ENCODE data around the gene SPG11. TPM values are rescaled to one million over a fixed set of nuclear protein-coding genes. Genes with fewer than 3 reads are reported as not detected.
"Not testable (repeated sequence)": the region's sequence is repeated elsewhere in the genome, so short reads cannot be mapped to it uniquely, and the experiment has no call there.

The SPG11 gene
- total and polyA plus RNA-seq, 2 donors from 2014 or later = 35.3 to 100 TPM

- Histone ChIP-seq H3K4me1 (ENCODE audit: control insufficient read depth in 2 of 3, insufficient read depth in 2 of 3, low read depth in 1 of 3, low read length in 3 of 3) (peaks cover 0 to 16% (median 7%) of the 10 kb centered on the region in 3 donors), H3K4me3 (ENCODE audit: low read length in 3 of 3) (peak overlapping the region in 1 of 3 donors; percentile 72), H3K27me3 (ENCODE audit: control insufficient read depth, insufficient read depth, low read length) (no peaks in the 10 kb centered on the region), H3K36me3 (ENCODE audit: control insufficient read depth in 2 of 3, insufficient read depth in 3 of 3, low read length in 3 of 3) (no peaks in the 10 kb centered on the region), H3K9ac (ENCODE audit: low read length in 3 of 3) (no peak overlapping the region), H3K27ac (ENCODE audit: low read depth in 2 of 2, low read length in 2 of 2) (no peak overlapping the region), H3K9me3 (ENCODE audit: control insufficient read depth in 2 of 3, insufficient read depth in 1 of 3, low read length in 3 of 3) (no peaks in the 10 kb centered on the region)
- DNase-seq = no peak
- intact Hi-C loops (cut with DNase I) = no loop called here
- TF ChIP-seq, protein P1, sequence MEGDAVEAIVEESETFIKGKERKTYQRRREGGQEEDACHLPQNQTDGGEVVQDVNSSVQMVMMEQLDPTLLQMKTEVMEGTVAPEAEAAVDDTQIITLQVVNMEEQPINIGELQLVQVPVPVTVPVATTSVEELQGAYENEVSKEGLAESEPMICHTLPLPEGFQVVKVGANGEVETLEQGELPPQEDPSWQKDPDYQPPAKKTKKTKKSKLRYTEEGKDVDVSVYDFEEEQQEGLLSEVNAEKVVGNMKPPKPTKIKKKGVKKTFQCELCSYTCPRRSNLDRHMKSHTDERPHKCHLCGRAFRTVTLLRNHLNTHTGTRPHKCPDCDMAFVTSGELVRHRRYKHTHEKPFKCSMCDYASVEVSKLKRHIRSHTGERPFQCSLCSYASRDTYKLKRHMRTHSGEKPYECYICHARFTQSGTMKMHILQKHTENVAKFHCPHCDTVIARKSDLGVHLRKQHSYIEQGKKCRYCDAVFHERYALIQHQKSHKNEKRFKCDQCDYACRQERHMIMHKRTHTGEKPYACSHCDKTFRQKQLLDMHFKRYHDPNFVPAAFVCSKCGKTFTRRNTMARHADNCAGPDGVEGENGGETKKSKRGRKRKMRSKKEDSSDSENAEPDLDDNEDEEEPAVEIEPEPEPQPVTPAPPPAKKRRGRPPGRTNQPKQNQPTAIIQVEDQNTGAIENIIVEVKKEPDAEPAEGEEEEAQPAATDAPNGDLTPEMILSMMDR (IDR thresholded peaks at IDR 0.05; ENCODE audit: borderline replicate concordance, extremely low read depth, insufficient read depth) = no peak
- no peak for FAIRE-seq
Measured at GRCh38 chr15:44535092-44535491, 128.4 kb downstream of the SPG11 start.

DNA sequence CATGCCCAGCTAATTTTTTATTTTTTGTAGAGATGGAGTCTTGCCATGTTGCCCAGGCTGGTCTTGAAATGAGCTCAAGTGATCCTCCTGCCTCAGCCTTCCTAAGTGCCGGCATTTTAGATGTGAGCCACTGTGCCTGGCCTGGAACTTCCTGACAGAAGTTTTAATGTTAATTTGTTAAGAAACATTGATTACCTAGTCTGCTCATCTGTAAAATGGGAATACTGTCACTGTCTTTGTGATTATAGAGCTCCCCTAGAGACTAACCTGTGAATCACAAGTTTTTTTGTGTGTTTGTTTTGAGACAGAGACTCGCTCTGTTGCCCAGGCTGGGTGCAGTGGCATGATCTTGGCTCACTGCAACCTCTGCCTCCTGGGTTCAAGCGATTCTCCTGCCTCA, 130.8 kb downstream of the SPG11 start:
- H3K36me3 ChIP-seq (ENCODE audit: control insufficient read depth in 2 of 3, insufficient read depth in 3 of 3, low read length in 3 of 3) = no peaks in the 10 kb centered on the region
- no peak for DNase-seq
- H3K4me1 ChIP-seq (ENCODE audit: control insufficient read depth in 2 of 3, insufficient read depth in 2 of 3, low read depth in 1 of 3, low read length in 3 of 3) = peaks cover 0 to 7% (median 6%) of the 10 kb centered on the region in 3 donors
- H3K9ac ChIP-seq (ENCODE audit: low read length in 3 of 3) = no peak overlapping the region
- H3K9me3 ChIP-seq (ENCODE audit: control insufficient read depth in 2 of 3, insufficient read depth in 1 of 3, low read length in 3 of 3) = no peaks in the 10 kb centered on the region
- FAIRE-seq = no peak
- no peaks in the 10 kb centered on the region for H3K27me3 ChIP-seq (ENCODE audit: control insufficient read depth, insufficient read depth, low read length)
- H3K27ac ChIP-seq (ENCODE audit: low read depth in 2 of 2, low read length in 2 of 2) = no peak overlapping the region
- intact Hi-C loops (cut with DNase I) = no loop called here
- TF ChIP-seq, protein P1 (IDR thresholded peaks at IDR 0.05; ENCODE audit: borderline replicate concordance, extremely low read depth, insufficient read depth) = no peak
- no peak overlapping the region for H3K4me3 ChIP-seq (ENCODE audit: low read length in 3 of 3)

DNA sequence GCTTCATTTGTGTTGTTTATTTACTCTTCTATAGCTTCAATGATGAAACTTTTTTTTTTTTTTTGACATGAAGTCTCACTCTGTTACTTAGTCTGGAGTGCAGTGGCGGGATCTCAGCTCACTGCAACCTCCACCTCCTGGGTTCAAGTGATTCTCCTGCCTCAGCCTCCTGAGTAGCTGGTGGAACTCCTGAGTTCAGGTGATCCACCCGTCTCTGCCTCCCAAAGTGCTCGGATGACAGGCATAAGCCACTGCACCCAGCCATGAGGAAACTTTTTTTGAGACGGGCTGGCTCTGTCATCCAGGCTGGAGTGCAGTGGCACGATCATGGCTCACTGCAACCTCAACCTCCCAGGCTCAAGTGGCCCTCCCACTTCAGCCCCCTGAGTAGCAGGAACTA, 131.2 kb downstream of the SPG11 start:
- H3K4me1 ChIP-seq (ENCODE audit: control insufficient read depth in 2 of 3, insufficient read depth in 2 of 3, low read depth in 1 of 3, low read length in 3 of 3); H3K27me3 ChIP-seq (ENCODE audit: control insufficient read depth, insufficient read depth, low read length); intact Hi-C loops (cut with DNase I); H3K36me3 ChIP-seq (ENCODE audit: control insufficient read depth in 2 of 3, insufficient read depth in 3 of 3, low read length in 3 of 3); H3K9me3 ChIP-seq (ENCODE audit: control insufficient read depth in 2 of 3, insufficient read depth in 1 of 3, low read length in 3 of 3); H3K4me3 ChIP-seq (ENCODE audit: low read length in 3 of 3); FAIRE-seq; H3K27ac ChIP-seq (ENCODE audit: low read depth in 2 of 2, low read length in 2 of 2); DNase-seq; H3K9ac ChIP-seq (ENCODE audit: low read length in 3 of 3): not testable (repeated sequence)

DNA sequence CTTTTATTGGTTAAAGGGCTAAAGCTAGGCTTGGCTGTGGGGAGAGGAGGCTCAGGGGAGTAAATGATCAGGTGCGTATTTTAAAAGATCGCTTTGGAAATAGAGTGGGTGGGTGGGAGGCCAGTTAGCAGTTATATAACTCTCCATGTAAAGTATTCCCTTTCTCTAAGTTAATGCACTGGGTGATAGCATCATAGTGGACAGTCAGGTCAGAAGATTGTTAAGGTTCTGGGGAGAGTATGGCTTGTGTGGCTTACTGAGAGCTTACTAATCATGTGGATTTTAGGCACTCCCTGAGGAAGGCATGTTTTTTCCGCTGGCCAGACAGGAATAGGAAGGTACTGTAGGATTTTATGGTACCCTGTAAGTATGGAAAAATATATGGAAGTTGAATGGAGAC, 132.8 kb downstream of the SPG11 start:
- intact Hi-C loops (cut with DNase I) = no loop called here
- Histone ChIP-seq H3K4me3 (ENCODE audit: low read length in 3 of 3) (no peak overlapping the region), H3K9ac (ENCODE audit: low read length in 3 of 3) (no peak overlapping the region), H3K36me3 (ENCODE audit: control insufficient read depth in 2 of 3, insufficient read depth in 3 of 3, low read length in 3 of 3) (no peaks in the 10 kb centered on the region), H3K4me1 (ENCODE audit: control insufficient read depth in 2 of 3, insufficient read depth in 2 of 3, low read depth in 1 of 3, low read length in 3 of 3) (peaks cover 0 to 6% (median 5%) of the 10 kb centered on the region in 3 donors), H3K27me3 (ENCODE audit: control insufficient read depth, insufficient read depth, low read length) (no peaks in the 10 kb centered on the region), H3K27ac (ENCODE audit: low read depth in 2 of 2, low read length in 2 of 2) (no peak overlapping the region), H3K9me3 (ENCODE audit: control insufficient read depth in 2 of 3, insufficient read depth in 1 of 3, low read length in 3 of 3) (no peaks in the 10 kb centered on the region)
- DNase-seq (no peak), FAIRE-seq (no peak)
- TF ChIP-seq, protein P1 (IDR thresholded peaks at IDR 0.05; ENCODE audit: borderline replicate concordance, extremely low read depth, insufficient read depth) = no peak
